NK-92 (cell line): ENCODE measurements around the gene DIPK1A.
"Not testable (repeated sequence)": the region's sequence is repeated elsewhere in the genome, so short reads cannot be mapped to it uniquely, and the experiment has no call there.

Source experiments
- DNase-seq: peaks from one replicate; lab custom pipeline; 2025; ENCODE audit not compliant: unreplicated experiment; lab: John Stamatoyannopoulos, UW

Gene DIPK1A

DNA sequence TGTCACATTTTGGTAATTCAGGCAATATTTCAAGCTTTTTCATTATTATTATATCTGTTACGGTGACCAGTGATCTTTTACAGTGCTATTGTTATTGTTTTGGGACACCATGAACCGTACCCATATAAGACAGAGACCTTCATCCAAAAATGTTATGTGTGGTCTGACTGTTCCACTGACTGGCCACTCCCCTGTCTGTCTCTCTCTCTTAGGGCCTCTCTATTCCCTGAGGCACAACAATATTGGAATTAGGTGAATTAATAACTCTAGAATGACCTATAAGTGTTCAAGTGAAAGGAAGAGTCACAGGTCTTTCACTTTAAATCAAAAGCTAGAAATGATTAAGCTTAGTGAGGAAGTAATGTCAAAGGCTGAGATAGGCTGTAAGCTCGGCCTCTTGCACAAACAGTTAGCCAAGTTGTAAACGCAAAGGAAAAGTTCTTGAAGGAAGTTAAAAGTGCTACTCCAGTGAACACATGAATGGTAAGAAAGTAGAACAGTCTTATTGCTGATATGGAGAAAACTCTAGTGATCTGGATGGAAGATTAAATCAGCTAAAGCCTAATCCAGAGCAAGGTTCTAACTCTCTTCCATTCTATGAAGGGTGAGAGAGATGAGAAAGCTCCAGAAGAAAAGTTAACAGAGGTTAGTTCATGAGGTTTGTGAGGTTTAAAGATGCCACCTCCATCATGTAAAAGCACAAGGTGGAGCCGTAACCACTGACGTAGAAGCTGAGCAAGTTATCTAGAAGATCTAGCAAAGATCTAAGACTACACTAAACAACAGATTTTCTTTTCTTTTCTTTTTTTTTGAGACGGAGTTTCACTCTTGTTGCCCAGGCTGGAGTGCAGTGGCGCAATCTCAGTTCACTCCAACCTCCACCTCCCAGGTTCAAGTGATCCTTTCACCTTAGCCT, 19.7 kb upstream of the DIPK1A start:
- no peak for DNase-seq

GRCh38 chr1:92975551-92976232, 14.4 kb upstream of the DIPK1A start:
- DNase-seq = no peak

DNA sequence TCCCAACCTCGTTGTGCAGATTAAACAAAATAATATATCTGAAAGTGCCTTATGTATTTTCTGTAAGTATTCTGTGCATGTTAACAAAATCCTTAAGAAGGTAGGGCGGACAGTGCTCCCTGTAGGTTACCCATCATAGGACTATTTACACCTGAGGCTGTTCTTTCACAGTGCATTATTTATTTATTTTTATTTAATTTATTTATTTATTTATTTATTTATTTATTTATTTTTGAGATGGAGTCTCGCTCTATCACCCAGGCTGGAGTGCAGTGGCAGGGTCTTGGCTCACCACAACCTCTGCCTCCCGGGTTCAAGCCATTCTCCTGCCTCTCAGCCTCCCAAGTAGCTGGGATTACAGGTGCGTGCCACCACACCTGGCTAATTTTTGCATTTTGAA, 12.8 kb upstream of the DIPK1A start:
- not testable (repeated sequence) for DNase-seq

GRCh38 chr1:92973203-92973897, 12.1 kb upstream of the DIPK1A start:
- DNase-seq = no peak

DNA sequence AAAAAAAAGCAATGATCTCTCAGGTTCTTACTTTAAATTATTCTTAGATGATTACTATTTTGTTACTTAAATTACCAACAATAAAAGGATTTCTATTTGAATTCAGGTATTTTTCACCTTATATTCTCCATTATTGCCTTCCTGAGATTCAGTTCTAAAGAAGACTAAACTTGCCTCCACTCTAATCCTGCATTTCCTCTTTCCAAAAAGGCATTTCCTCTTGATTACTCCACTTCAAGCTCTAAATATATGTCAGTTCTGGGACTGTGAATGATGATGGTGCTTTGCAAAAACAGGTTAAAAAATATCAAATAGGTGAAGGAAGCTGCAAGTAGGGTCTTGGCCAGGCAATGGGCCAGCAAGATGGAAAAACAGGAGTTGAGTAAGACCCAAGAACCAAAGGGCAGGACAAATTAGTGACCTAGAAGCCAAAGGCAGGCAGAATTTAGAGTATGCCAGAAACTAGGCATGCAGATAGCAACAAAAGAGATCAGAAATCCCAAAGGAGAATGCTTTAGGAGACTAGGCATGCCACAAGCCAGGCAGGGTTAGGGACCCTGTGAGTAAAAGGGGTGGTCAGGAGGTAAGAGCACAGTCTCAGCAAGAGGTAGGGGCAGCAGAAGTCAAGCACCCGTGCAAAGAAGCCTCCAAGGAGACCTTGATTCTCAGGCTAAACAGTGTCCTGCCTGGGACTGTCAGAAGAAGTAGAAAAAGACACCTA, 11.3 kb upstream of the DIPK1A start:
- DNase-seq = no peak

GRCh38 chr1:92971932-92972331, 10.7 kb upstream of the DIPK1A start:
- DNase-seq = not testable (repeated sequence)

- no peak for DNase-seq
Observed at GRCh38 chr1:92970990-92971689, 9.9 kb upstream of the DIPK1A start.

- DNase-seq = no peak
Observed at GRCh38 chr1:92969517-92969916, 8.3 kb upstream of the DIPK1A start.

GRCh38 chr1:92968138-92969032, 7.1 kb upstream of the DIPK1A start:
- DNase-seq = no peak

DNA sequence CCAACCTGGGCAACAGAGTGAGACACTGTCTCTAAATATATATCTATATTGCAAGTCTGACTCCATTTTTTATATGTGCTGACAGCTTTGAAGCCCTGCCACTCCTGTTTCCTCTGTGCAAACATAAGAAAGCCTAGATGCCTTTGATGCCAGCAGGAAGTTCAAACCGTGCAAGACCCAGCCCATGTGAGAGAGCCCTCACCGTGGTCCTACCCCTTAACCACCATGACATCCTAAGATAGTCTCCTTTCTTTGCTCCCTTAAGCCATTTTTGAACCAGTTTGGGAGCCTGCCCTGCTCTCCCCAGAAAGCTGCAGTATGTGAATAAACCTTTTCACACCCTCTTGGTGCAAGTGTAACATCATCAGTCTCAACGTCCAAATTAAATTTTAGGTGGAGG, 3.7 kb upstream of the DIPK1A start:
- DNase-seq = no peak

- DNase-seq = no peak
Observed at GRCh38 chr1:92964316-92964715, 3.1 kb upstream of the DIPK1A start.

DNA sequence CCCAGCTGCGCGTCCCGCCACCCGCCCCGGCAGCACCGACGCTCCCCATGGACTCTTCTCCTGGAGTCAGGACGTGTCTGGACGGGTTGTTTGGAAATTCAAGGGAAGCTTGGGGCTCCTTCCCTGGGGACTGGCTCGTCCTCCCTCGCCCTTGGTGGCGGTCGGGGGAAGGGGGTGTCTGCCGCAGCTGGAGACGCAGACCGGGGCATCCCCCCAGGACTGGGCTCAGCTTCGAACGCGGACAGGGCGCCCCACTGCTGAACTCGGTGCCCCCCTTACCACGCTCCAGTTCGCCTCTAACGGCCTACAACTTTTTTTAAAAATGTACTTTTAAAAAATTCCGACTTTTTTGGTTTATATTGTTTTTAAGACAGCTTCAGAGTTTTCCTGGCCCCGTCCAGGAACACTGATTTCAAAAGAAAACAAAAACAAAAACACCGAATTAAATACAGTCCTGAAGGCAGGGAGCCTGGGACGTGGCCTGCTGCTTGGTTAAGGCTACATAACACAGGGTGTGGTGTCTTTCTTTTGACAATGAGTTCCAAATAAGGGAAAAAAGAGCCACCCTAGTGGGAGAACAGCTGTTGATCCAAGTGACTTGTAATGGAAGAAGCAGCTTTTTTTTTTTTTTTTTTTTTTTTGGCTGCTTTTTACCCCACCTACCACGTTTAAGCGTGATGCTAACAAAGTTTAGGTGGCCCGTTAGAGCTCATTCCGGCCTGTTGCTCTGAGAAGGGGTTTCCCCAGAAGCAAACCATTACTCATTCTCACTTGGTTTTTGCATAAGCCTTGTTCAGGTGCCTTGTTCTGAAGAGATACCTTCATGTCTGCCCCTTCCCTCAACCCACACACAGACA, 862 bp upstream of the DIPK1A start:
- DNase-seq = no peak

DNA sequence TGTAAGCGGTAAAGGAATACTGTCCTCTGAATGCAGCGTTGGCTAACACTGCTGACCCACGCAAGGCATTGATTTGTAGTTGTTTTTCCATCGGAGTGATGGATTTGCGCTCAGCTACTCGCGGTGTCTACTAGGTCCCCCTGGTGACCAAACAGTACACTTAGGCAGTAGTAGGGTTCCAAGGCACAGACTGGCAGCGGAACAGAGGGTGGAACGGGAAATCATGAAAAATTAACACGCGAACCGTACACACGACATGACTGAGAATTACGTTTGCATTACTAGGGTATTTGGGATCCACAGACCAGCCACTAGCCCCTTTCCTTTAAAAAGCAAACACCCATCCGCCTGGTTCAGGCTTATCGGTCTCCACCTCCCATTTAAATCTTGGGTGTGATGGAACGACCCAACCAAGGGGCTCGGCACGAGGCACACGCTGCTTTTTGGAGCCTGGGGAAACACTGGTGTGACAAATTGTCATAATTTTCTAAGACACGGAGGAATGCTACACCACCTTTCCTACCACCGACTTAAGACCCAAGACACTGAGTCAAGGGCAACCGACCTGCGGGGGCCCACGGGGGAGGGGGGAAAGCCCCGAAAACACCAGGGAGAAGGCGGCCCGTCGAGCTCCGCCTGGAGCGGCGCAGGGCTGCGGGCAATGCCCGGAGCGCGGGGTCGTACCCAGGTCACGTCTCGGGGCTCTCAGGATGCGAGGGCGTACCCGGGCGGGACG, 699 bp downstream of the DIPK1A start:
- DNase-seq = no peak

DNA sequence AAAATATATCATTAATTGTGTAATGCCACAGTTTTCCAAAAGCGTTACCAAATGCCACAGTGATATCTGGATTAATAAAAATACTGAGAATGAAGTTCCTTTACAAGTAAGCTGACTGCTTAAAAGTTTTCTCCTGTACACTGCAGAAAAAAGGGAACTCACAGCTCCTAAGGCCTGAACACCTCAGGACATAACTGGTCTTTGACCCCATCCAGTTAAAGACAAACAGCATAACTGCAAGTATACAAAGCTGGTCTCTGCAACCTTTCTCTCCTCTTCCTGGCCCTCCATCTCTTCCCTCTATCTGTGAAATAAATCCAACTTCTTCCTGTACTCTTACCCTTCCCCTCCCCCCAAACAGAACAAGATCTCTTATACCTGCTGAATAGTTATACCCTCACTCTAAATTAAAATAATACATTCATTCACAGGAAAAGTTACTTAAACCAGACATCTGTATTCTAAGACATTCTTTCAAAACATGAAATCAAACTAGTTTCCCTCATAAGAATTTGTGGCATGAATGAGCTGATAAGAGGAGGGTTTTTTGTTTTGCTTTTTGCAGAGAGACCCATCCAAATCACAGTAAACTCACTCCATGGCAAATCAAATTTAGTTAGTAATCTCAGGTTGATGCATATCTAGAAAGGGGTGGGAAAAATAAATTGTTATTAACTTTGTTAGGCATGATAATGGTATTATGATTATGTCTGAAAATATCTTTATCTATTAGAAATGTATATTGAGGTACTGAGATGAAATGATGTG, 2.9 kb downstream of the DIPK1A start:
- no peak for DNase-seq

DNA sequence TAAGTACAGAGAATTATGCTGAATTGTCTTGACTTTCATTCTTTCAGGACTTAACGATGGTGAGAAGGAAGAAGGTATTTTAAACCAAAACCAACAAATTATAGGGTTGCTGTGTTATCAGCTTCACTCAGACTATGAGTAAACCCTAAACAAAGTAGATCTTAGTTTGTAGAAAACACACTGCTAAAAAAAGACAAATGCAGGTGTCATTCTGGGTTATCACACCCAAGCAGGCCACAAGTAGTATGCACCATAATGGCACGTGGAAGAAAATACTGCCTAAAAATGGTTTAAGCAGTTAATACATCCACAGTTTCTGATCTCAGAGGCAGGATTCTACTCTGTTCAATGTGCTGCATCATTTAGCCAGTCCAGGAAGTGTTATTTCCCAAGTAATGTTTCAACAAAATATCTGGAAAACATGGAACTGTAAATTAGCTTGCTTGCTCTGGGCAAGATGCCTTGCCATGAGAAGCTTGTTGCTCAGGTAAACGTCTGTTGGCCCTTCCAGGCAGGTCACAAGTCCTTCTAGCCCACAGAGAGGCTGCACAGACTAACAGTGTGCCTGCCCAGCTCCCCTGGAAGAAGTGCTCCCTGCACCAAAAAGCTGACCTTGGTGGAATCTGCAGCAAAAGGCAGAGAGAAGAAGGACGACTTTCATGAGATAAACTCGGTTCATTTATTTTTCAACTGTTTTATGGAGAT, 4.1 kb downstream of the DIPK1A start:
- DNase-seq = no peak

DNA sequence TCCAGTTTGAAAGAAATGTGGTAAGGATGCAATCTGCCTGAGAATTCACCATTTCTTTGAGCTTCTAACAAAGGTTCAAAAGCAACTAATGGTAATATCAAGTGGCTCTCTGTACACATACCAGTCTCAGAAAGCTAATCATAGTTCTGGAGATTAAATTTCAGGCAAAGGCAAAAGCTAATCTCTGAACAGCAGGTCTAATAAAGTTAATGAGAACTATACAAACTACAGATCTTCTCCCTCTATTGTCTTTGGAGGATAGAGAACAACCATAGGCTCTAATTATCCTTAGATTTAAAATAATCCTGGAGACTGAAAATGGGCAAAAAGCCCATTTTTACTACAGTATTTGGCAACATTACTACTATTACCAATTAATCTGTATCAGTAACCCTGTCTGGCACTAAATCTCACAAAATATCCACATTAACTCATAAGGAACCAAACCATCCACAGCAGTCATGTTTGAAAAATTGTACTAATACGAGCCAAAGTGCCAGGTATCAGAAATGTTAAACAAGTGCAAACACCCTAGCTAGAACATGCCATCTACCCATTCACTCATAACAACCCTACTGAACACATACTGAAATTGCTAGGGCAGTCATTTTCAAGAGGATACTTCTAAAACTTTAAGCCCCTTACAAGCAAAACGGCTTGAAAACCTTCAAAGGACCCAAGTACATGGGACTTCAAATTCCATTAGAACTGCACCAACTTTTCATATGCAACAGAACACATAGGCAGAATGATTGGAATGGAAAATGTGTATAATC, 4.8 kb downstream of the DIPK1A start:
- DNase-seq = no peak
